ENCODE measurements around the gene TGM5. TPM values are rescaled to one million over a fixed set of nuclear protein-coding genes. Genes with fewer than 3 reads are reported as not detected.

The TGM5 gene
- total RNA-seq, 4 donors from 2014 or later: not detected

GRCh38 chr15:43279496-43279895 lies 12.8 kb upstream of the TGM5 start:
- DNase-seq (ENCODE audit: low spot score in 2 of 2): no peak
- Histone ChIP-seq H3K4me3 (no peak overlapping the region), H3K9me3 (no peaks in the 10 kb centered on the region), H3K27ac (no peak overlapping the region), H3K27me3 (peaks cover 0 to 18% of the 10 kb centered on the region in 2 donors), H3K4me1 (no peaks in the 10 kb centered on the region), H3K36me3 (no peaks in the 10 kb centered on the region)
- WGBS, 2 donors: 87 to 92% methylated on average over 5 to 7 of the region's 7 CpGs
- TF ChIP-seq, protein P1, sequence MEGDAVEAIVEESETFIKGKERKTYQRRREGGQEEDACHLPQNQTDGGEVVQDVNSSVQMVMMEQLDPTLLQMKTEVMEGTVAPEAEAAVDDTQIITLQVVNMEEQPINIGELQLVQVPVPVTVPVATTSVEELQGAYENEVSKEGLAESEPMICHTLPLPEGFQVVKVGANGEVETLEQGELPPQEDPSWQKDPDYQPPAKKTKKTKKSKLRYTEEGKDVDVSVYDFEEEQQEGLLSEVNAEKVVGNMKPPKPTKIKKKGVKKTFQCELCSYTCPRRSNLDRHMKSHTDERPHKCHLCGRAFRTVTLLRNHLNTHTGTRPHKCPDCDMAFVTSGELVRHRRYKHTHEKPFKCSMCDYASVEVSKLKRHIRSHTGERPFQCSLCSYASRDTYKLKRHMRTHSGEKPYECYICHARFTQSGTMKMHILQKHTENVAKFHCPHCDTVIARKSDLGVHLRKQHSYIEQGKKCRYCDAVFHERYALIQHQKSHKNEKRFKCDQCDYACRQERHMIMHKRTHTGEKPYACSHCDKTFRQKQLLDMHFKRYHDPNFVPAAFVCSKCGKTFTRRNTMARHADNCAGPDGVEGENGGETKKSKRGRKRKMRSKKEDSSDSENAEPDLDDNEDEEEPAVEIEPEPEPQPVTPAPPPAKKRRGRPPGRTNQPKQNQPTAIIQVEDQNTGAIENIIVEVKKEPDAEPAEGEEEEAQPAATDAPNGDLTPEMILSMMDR (IDR thresholded peaks at IDR 0.05): no peak
- TF ChIP-seq POLR2A (IDR thresholded peaks at IDR 0.05) (no peak), EP300 (IDR thresholded peaks at IDR 0.05) (no peak)

GRCh38 chr15:43278869-43279268 lies 12.1 kb upstream of the TGM5 start:
- Histone ChIP-seq H3K27me3 (peaks cover 0 to 23% of the 10 kb centered on the region in 2 donors), H3K4me3 (no peak overlapping the region), H3K9me3 (no peaks in the 10 kb centered on the region), H3K36me3 (no peaks in the 10 kb centered on the region), H3K4me1 (no peaks in the 10 kb centered on the region), H3K27ac (no peak overlapping the region)
- DNase-seq (ENCODE audit: low spot score in 2 of 2): no peak
- TF ChIP-seq POLR2A (IDR thresholded peaks at IDR 0.05) (no peak), EP300 (IDR thresholded peaks at IDR 0.05) (no peak)
- TF ChIP-seq, protein P1 (IDR thresholded peaks at IDR 0.05): no peak
- WGBS, 2 donors: 79 to 83% methylated on average over 11 of the region's 11 CpGs

DNA sequence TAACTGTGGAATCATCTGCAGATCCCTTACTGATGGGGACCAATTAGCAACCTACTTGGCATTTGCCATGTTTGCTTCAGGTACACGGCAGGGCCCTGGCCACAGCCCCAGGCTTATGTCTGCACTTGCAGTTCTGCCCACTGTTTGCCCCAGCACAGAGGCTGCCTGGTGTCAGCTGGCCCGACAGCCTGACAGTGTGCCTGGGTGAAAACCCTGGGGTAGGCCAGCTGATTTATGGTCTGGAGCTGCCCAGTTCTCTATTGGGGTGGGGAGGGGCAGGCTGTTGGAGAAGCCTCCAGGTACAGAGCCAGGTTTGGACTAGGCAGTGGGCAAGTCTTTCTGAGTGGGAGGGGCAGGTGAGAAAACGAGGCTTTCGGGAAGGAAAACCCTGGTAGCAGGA lies 11.2 kb upstream of the TGM5 start:
- TF ChIP-seq EP300 (IDR thresholded peaks at IDR 0.05) (no peak), POLR2A (IDR thresholded peaks at IDR 0.05) (no peak)
- TF ChIP-seq, protein P1 (IDR thresholded peaks at IDR 0.05): no peak
- Histone ChIP-seq H3K4me3 (no peak overlapping the region), H3K4me1 (no peaks in the 10 kb centered on the region), H3K9me3 (peaks cover 0 to 2% (median 0%) of the 10 kb centered on the region in 4 donors), H3K27me3 (peaks cover 0 to 24% of the 10 kb centered on the region in 2 donors), H3K36me3 (no peaks in the 10 kb centered on the region), H3K27ac (no peak overlapping the region)
- DNase-seq (ENCODE audit: low spot score in 2 of 2): no peak
- 50 to 60% methylated on average over 4 of the region's 4 CpGs for WGBS, 2 donors

GRCh38 chr15:43277231-43277823 lies 10.6 kb upstream of the TGM5 start:
- H3K27ac ChIP-seq: no peak overlapping the region
- 68 to 75% methylated on average over 10 of the region's 10 CpGs for WGBS, 2 donors
- no peak for TF ChIP-seq POLR2A (IDR thresholded peaks at IDR 0.05)
- no peak for TF ChIP-seq EP300 (IDR thresholded peaks at IDR 0.05)
- no peaks in the 10 kb centered on the region for H3K36me3 ChIP-seq
- peaks cover 0 to 8% (median 0%) of the 10 kb centered on the region in 4 donors for H3K9me3 ChIP-seq
- H3K4me1 ChIP-seq: no peaks in the 10 kb centered on the region
- DNase-seq (ENCODE audit: low spot score in 2 of 2): no peak
- no peak overlapping the region for H3K4me3 ChIP-seq
- peaks cover 0 to 24% of the 10 kb centered on the region in 2 donors for H3K27me3 ChIP-seq

GRCh38 chr15:43276563-43277200 lies 10.0 kb upstream of the TGM5 start:
- Histone ChIP-seq H3K36me3 (no peaks in the 10 kb centered on the region), H3K4me1 (no peaks in the 10 kb centered on the region), H3K27me3 (peaks cover 0 to 24% of the 10 kb centered on the region in 2 donors), H3K9me3 (peaks cover 0 to 14% (median 0%) of the 10 kb centered on the region in 4 donors), H3K4me3 (no peak overlapping the region), H3K27ac (no peak overlapping the region)
- TF ChIP-seq POLR2A (IDR thresholded peaks at IDR 0.05) (no peak), EP300 (IDR thresholded peaks at IDR 0.05) (no peak)
- TF ChIP-seq, protein P1 (IDR thresholded peaks at IDR 0.05): no peak
- 68 to 77% methylated on average over 9 to 12 of the region's 12 CpGs for WGBS, 2 donors
- DNase-seq (ENCODE audit: low spot score in 2 of 2): no peak
